NOMO-1 (cell line): ENCODE measurements around the gene ANKRD17.

Source experiments
- DNase-seq, 2 experiments: peaks; one replicate each; lab custom pipeline; 2025; ENCODE audit not compliant: unreplicated experiment in 2 of 2; lab: John Stamatoyannopoulos, UW

The ANKRD17 gene

GRCh38 chr4:73064536-73064935 lies 194.1 kb downstream of the ANKRD17 start:
- no peak for DNase-seq

GRCh38 chr4:73055241-73055897 lies 203.2 kb downstream of the ANKRD17 start:
- no peak for DNase-seq

- no peak for DNase-seq
Observed at GRCh38 chr4:73053974-73054480, 204.6 kb downstream of the ANKRD17 start.

DNA sequence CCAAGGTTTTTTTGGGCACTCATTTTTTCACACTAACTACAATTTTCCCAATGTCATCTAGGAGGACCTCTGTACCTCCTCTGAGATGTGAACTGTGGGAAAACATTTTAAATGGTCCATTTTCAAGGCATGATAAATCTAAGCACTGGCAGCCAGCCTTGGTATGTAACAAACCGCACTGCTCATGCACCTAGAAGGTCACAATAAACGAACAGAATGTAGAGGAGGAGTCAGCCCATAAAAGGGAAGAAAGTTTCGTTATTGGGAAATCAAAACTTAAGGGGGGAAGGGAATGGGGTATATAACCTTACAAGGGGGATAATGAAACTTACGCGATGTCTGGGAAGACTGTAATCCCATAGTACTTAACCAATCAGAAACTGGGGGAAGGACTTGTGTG lies 205.5 kb downstream of the ANKRD17 start:
- DNase-seq = no peak

- DNase-seq = no peak
Observed at GRCh38 chr4:73051625-73052024, 207.0 kb downstream of the ANKRD17 start.

GRCh38 chr4:73045879-73046278 lies 212.7 kb downstream of the ANKRD17 start:
- DNase-seq = no peak

DNA sequence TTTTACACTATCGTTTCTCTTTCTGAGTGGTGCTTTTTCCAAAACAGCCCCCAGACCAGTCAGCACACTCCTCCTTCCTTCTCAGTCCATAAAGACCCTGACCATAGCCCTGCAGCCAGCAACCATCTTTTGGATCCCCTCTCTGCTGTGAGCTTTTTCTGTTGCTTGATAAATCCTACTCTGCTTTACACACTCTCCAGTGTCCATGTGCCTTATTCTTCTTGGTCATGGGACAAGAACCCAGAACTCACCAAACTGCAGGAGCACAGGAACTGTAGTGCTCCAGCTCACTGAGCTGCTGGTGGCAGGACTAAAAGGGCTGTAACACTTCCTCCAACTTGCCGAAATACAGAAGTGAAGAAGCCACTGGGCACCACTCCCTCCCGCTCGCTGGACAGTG lies 221.5 kb downstream of the ANKRD17 start:
- DNase-seq = no peak

DNA sequence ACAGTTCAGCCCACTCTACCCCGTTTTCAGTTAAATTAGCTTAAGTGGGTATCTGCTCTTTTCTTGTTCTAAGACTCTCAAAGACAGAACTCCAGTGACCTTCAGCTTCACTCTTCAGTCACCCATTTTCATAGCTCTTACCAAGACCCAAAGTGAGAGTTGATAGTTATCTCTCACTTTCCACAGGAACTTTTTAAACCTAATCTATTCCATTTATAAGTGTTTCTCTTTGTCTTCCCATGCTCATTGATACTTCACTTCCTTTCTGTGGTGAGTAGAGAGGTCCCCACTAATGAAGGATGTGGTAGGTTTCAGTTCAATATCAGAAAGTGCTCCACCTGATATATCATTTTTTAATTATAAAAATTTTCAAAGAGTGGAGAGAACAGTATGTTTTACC lies 222.5 kb downstream of the ANKRD17 start:
- no peak for DNase-seq

- no peak for DNase-seq
Observed at GRCh38 chr4:73034896-73035295, 223.7 kb downstream of the ANKRD17 start.

- no peak for DNase-seq
Observed at GRCh38 chr4:73028621-73029020, 230.0 kb downstream of the ANKRD17 start.
